ENCODE measurements around the gene COA3. TPM values are rescaled to one million over a fixed set of nuclear protein-coding genes. Genes with fewer than 3 reads are reported as not detected.

Gene COA3
- total RNA-seq: 12.8 TPM
- polyA plus RNA-seq: 100 to 1,000 TPM; 147 to 162 (median 156) TPM

GRCh38 chr17:42798383-42799380 lies at the start of gene COA3, which contains the start of gene CNTD1:
Gene COA3 (minus strand): TSS chr17:42798704. CDS start chr17:42798681, 23 bp downstream.
Gene CNTD1 (plus strand): TSS chr17:42798861. CDS start chr17:42799068, 207 bp downstream.
- H3K36me3 ChIP-seq (ENCODE audit: control insufficient read depth, insufficient read depth, low read length): no peaks in the 10 kb centered on the region
- DNase-seq: peak; percentile 64 to 84 (median 66)
- H3K27me3 Mint-ChIP-seq: peaks cover 11% of the 10 kb centered on the region
- no peaks in the 10 kb centered on the region for H3K27me3 ChIP-seq (ENCODE audit: control insufficient read depth, insufficient read depth, low read length)
- H3K27ac Mint-ChIP-seq: peak within 1 kb of the TSS; percentile 50 to 92 (median 90)
- H3K27ac ChIP-seq (ENCODE audit: insufficient read depth, low read length, poor library complexity, severe bottlenecking): no peak within 1 kb of the TSS
- H3K4me3 ChIP-seq (ENCODE audit: low read depth, low read length): peak within 1 kb of the TSS; percentile 88
- H3K36me3 Mint-ChIP-seq: peaks cover 11% of the 10 kb centered on the region
- H3K9me3 ChIP-seq (ENCODE audit: control insufficient read depth in 2 of 2, low read length in 2 of 2): no peaks in the 10 kb centered on the region
- H3K9me3 Mint-ChIP-seq: no peaks in the 10 kb centered on the region
- ATAC-seq (ENCODE audit: low read depth in 2 of 2): peak; percentile 97 to 98
- H3K4me1 Mint-ChIP-seq: peaks cover 0 to 35% (median 19%) of the 10 kb centered on the region in 4 donors
- H3K4me1 ChIP-seq (ENCODE audit: control insufficient read depth, insufficient read depth, low read length, poor library complexity, severe bottlenecking): peaks cover 12% of the 10 kb centered on the region
- peak within 1 kb of the TSS; percentile 94 to 96 (median 96) for H3K4me3 Mint-ChIP-seq

DNA sequence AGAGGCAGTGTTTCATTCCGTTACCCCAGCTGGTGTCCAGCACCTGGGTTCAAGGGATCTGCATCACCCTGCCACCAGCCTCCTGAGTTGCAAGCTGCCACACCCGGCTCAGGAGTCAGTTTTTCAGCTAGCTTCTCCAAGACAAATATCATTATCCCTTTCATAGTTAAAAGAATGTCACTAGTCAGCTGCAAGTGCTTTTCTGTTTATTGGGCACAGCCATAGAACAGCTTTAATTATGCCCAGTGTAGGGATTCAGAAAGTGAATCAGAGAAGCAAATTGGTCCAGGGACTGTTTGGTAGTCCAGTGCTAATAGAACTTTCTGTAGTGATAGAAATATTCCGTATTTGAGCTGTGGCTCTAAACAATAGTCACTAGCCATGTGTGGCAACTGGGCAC lies 49.6 kb upstream of the COA3 start:
- H3K4me3 ChIP-seq (ENCODE audit: low read depth, low read length): no peak overlapping the region
- H3K27ac Mint-ChIP-seq: no peak overlapping the region

DNA sequence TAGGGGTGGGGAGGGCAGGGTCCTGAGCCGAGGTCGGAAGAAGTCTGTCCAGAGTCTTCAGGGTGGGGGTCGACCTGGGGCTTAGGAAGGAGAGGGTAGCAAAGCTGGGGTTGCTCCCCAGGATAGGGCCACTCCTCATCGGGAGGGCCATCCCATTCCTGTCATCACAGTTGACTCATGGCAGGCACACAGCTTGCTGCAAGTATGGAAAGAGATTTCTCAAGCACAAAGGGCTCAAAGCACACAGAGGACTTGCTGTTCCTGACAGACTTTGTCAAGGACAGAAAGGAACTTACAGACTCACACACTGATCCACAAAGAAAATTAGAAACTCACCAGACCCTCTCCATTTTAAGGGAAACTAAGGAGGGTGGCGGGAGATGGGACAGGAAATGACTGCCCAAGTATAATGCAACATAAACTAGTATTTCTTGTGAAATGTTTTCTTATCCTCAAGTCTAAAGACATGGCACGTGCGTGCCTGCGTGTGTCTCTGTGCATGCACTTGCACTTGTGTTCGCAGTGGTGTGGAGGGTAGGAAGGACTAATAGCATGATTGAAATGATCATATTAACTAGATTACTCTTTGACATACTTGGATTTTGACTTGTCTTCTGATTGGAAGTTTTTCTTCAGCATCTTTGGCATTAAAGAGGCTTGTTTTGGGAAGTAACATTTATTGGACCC lies 48.2 kb upstream of the COA3 start:
- Mint-ChIP-seq H3K4me3 (no peak overlapping the region), H3K9me3 (no peaks in the 10 kb centered on the region), H3K4me1 (no peaks in the 10 kb centered on the region), H3K36me3 (peaks cover 26% of the 10 kb centered on the region), H3K27me3 (no peaks in the 10 kb centered on the region), H3K27ac (peak overlapping the region in 1 of 3 donors; percentile 64)
- Histone ChIP-seq H3K9me3 (ENCODE audit: control insufficient read depth in 2 of 2, low read length in 2 of 2) (no peaks in the 10 kb centered on the region), H3K27ac (ENCODE audit: insufficient read depth, low read length, poor library complexity, severe bottlenecking) (no peak overlapping the region), H3K36me3 (ENCODE audit: control insufficient read depth, insufficient read depth, low read length) (peaks cover 38% of the 10 kb centered on the region), H3K4me3 (ENCODE audit: low read depth, low read length) (no peak overlapping the region), H3K27me3 (ENCODE audit: control insufficient read depth, insufficient read depth, low read length) (no peaks in the 10 kb centered on the region), H3K4me1 (ENCODE audit: control insufficient read depth, insufficient read depth, low read length, poor library complexity, severe bottlenecking) (no peaks in the 10 kb centered on the region)
- DNase-seq (no peak), ATAC-seq (ENCODE audit: low read depth in 2 of 2) (no peak)

More for the DNA sequence above, 49.6 kb upstream of the COA3 start:
- H3K4me3 Mint-ChIP-seq: no peak overlapping the region
- H3K36me3 Mint-ChIP-seq: peaks cover 12% of the 10 kb centered on the region
- Histone ChIP-seq H3K27ac (ENCODE audit: insufficient read depth, low read length, poor library complexity, severe bottlenecking) (no peak overlapping the region), H3K27me3 (ENCODE audit: control insufficient read depth, insufficient read depth, low read length) (no peaks in the 10 kb centered on the region), H3K9me3 (ENCODE audit: control insufficient read depth in 2 of 2, low read length in 2 of 2) (no peaks in the 10 kb centered on the region), H3K36me3 (ENCODE audit: control insufficient read depth, insufficient read depth, low read length) (peaks cover 24% of the 10 kb centered on the region), H3K4me1 (ENCODE audit: control insufficient read depth, insufficient read depth, low read length, poor library complexity, severe bottlenecking) (no peaks in the 10 kb centered on the region)
- no peak for DNase-seq
- no peak for ATAC-seq (ENCODE audit: low read depth in 2 of 2)
- no peaks in the 10 kb centered on the region for H3K27me3 Mint-ChIP-seq
- no peaks in the 10 kb centered on the region for H3K4me1 Mint-ChIP-seq
- no peaks in the 10 kb centered on the region for H3K9me3 Mint-ChIP-seq

- H3K4me3 ChIP-seq (ENCODE audit: low read depth, low read length): no peak overlapping the region
- no peaks in the 10 kb centered on the region for H3K9me3 ChIP-seq (ENCODE audit: control insufficient read depth in 2 of 2, low read length in 2 of 2)
- no peak for DNase-seq
- H3K4me3 Mint-ChIP-seq: no peak overlapping the region
- peaks cover 26% of the 10 kb centered on the region for H3K36me3 Mint-ChIP-seq
- no peak overlapping the region for H3K27ac ChIP-seq (ENCODE audit: insufficient read depth, low read length, poor library complexity, severe bottlenecking)
- no peaks in the 10 kb centered on the region for H3K4me1 ChIP-seq (ENCODE audit: control insufficient read depth, insufficient read depth, low read length, poor library complexity, severe bottlenecking)
- H3K4me1 Mint-ChIP-seq: no peaks in the 10 kb centered on the region
- H3K27me3 Mint-ChIP-seq: no peaks in the 10 kb centered on the region
- H3K27ac Mint-ChIP-seq: peak overlapping the region; percentile 52 to 75 (median 65)
- peaks cover 45% of the 10 kb centered on the region for H3K36me3 ChIP-seq (ENCODE audit: control insufficient read depth, insufficient read depth, low read length)
- no peaks in the 10 kb centered on the region for H3K27me3 ChIP-seq (ENCODE audit: control insufficient read depth, insufficient read depth, low read length)
- peak in 1 of 2 donors; percentile 10 for ATAC-seq (ENCODE audit: low read depth in 2 of 2)
- no peaks in the 10 kb centered on the region for H3K9me3 Mint-ChIP-seq
Measured at GRCh38 chr17:42845918-42846593, 47.6 kb upstream of the COA3 start.

DNA sequence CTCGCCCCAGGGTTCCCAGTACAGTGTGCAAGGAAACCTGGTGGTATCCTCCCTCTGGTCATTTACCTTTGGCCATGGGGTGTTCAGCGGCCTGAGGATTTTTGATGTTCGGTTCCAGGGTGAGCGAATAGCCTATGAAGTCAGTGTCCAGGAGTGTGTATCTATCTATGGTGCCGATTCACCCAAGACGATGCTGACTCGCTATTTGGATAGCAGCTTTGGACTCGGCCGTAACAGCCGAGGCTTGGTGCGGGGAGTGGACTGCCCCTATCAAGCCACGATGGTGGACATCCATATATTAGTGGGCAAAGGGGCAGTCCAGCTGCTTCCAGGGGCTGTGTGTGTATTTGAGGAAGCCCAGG lies 47.0 kb upstream of the COA3 start:
- no peak overlapping the region for H3K27ac ChIP-seq (ENCODE audit: insufficient read depth, low read length, poor library complexity, severe bottlenecking)

GRCh38 chr17:42844761-42845555 lies 46.5 kb upstream of the COA3 start:
- H3K4me1 Mint-ChIP-seq: no peaks in the 10 kb centered on the region
- no peak overlapping the region for H3K27ac Mint-ChIP-seq
- H3K27me3 Mint-ChIP-seq: no peaks in the 10 kb centered on the region
- no peak overlapping the region for H3K27ac ChIP-seq (ENCODE audit: insufficient read depth, low read length, poor library complexity, severe bottlenecking)
- no peak overlapping the region for H3K4me3 ChIP-seq (ENCODE audit: low read depth, low read length)
- no peak overlapping the region for H3K4me3 Mint-ChIP-seq
- no peak for ATAC-seq (ENCODE audit: low read depth in 2 of 2)
- H3K36me3 Mint-ChIP-seq: peaks cover 26% of the 10 kb centered on the region
- peaks cover 54% of the 10 kb centered on the region for H3K36me3 ChIP-seq (ENCODE audit: control insufficient read depth, insufficient read depth, low read length)
- no peaks in the 10 kb centered on the region for H3K27me3 ChIP-seq (ENCODE audit: control insufficient read depth, insufficient read depth, low read length)
- no peaks in the 10 kb centered on the region for H3K9me3 ChIP-seq (ENCODE audit: control insufficient read depth in 2 of 2, low read length in 2 of 2)
- no peaks in the 10 kb centered on the region for H3K9me3 Mint-ChIP-seq
- DNase-seq: no peak
- no peaks in the 10 kb centered on the region for H3K4me1 ChIP-seq (ENCODE audit: control insufficient read depth, insufficient read depth, low read length, poor library complexity, severe bottlenecking)

More for the DNA sequence above, 47.0 kb upstream of the COA3 start:
- Mint-ChIP-seq H3K4me3 (no peak overlapping the region), H3K4me1 (no peaks in the 10 kb centered on the region), H3K27ac (peak overlapping the region; percentile 32 to 75 (median 65)), H3K9me3 (no peaks in the 10 kb centered on the region), H3K36me3 (peaks cover 26% of the 10 kb centered on the region), H3K27me3 (no peaks in the 10 kb centered on the region)
- no peaks in the 10 kb centered on the region for H3K27me3 ChIP-seq (ENCODE audit: control insufficient read depth, insufficient read depth, low read length)
- no peaks in the 10 kb centered on the region for H3K4me1 ChIP-seq (ENCODE audit: control insufficient read depth, insufficient read depth, low read length, poor library complexity, severe bottlenecking)
- ATAC-seq (ENCODE audit: low read depth in 2 of 2) (no peak), DNase-seq (no peak)
- H3K36me3 ChIP-seq (ENCODE audit: control insufficient read depth, insufficient read depth, low read length): peaks cover 48% of the 10 kb centered on the region
- H3K9me3 ChIP-seq (ENCODE audit: control insufficient read depth in 2 of 2, low read length in 2 of 2): no peaks in the 10 kb centered on the region
- H3K4me3 ChIP-seq (ENCODE audit: low read depth, low read length): no peak overlapping the region

GRCh38 chr17:42844271-42844670 lies 45.8 kb upstream of the COA3 start, which contains the start of gene AOC2:
Gene AOC2 (plus strand): TSS chr17:42844580. CDS start chr17:42844627, 47 bp downstream.
- Histone ChIP-seq H3K9me3 (ENCODE audit: control insufficient read depth in 2 of 2, low read length in 2 of 2) (no peaks in the 10 kb centered on the region), H3K4me3 (ENCODE audit: low read depth, low read length) (no peak within 1 kb of the TSS), H3K27ac (ENCODE audit: insufficient read depth, low read length, poor library complexity, severe bottlenecking) (no peak within 1 kb of the TSS), H3K36me3 (ENCODE audit: control insufficient read depth, insufficient read depth, low read length) (peaks cover 59% of the 10 kb centered on the region), H3K4me1 (ENCODE audit: control insufficient read depth, insufficient read depth, low read length, poor library complexity, severe bottlenecking) (no peaks in the 10 kb centered on the region), H3K27me3 (ENCODE audit: control insufficient read depth, insufficient read depth, low read length) (no peaks in the 10 kb centered on the region)
- no peaks in the 10 kb centered on the region for H3K4me1 Mint-ChIP-seq
- DNase-seq (no peak), ATAC-seq (ENCODE audit: low read depth in 2 of 2) (no peak)
- peaks cover 29% of the 10 kb centered on the region for H3K36me3 Mint-ChIP-seq
- H3K27me3 Mint-ChIP-seq: no peaks in the 10 kb centered on the region
- peak within 1 kb of the TSS in 1 of 4 donors; percentile 33 for H3K4me3 Mint-ChIP-seq
- no peaks in the 10 kb centered on the region for H3K9me3 Mint-ChIP-seq
- peak within 1 kb of the TSS in 1 of 3 donors; percentile 63 for H3K27ac Mint-ChIP-seq
